H9 (cell line): ENCODE measurements around the gene NKX6-2. TPM values are rescaled to one million over a fixed set of nuclear protein-coding genes. Genes with fewer than 3 reads are reported as not detected.

Experiments
- DNase-seq: peaks from one replicate; pipeline ENCODE4 v3.0.0-alpha.2; 2017
- H2AFZ ChIP-seq: one replicate; pipeline ENCODE4 v1.6.1; 2013; ENCODE audit warnings: mild to moderate bottlenecking, low read length, control low read depth, moderate library complexity
- H2AK5ac ChIP-seq: 2 replicates; pipeline ENCODE4 v1.6.1; 2013; ENCODE audit warnings: low read length, control low read depth, mixed read lengths; ENCODE audit not compliant: insufficient read length
- H2BK120ac ChIP-seq: one replicate; pipeline ENCODE4 v1.6.1; 2013; ENCODE audit warnings: low read depth, mild to moderate bottlenecking, low read length, control low read depth, inconsistent platforms; ENCODE audit not compliant: poor library complexity, severe bottlenecking
- H2BK12ac ChIP-seq: 2 replicates; pipeline ENCODE4 v1.6.1; 2013; ENCODE audit warnings: low read length, control low read depth, mixed read lengths, low read depth; ENCODE audit not compliant: insufficient read length
- H2BK15ac ChIP-seq: 2 replicates; pipeline ENCODE4 v1.6.1; 2013; ENCODE audit warnings: low read depth, low read length, control low read depth
- H2BK20ac ChIP-seq: one replicate; pipeline ENCODE4 v1.6.1; 2013; ENCODE audit warnings: low read depth, mild to moderate bottlenecking, low read length, control low read depth, inconsistent platforms; ENCODE audit not compliant: poor library complexity, severe bottlenecking
- H2BK5ac ChIP-seq: 2 replicates; pipeline ENCODE4 v1.6.1; 2013; ENCODE audit warnings: low read length, control low read depth, mixed read lengths; ENCODE audit not compliant: insufficient read length
- H3K14ac ChIP-seq: 2 replicates; pipeline ENCODE4 v1.6.1; 2013; ENCODE audit warnings: low read length, control low read depth; ENCODE audit not compliant: insufficient read depth
- H3K18ac ChIP-seq: 2 replicates; pipeline ENCODE4 v1.6.1; 2013; ENCODE audit warnings: low read depth, mild to moderate bottlenecking, mixed read lengths, low read length, control low read depth; ENCODE audit not compliant: insufficient read length
- H3K23ac ChIP-seq: 2 replicates; pipeline ENCODE4 v1.6.1; 2013; ENCODE audit warnings: low read length, control low read depth, mixed read lengths, low read depth; ENCODE audit not compliant: insufficient read length
- H3K23me2 ChIP-seq: 2 replicates; pipeline ENCODE4 v1.6.1; 2013; ENCODE audit warnings: low read depth, mild to moderate bottlenecking, mixed read lengths, low read length, control low read depth; ENCODE audit not compliant: insufficient read length, poor library complexity, severe bottlenecking
- H3K27ac ChIP-seq: 2 replicates; pipeline ENCODE4 v1.5.1; 2013; ENCODE audit warnings: low read length, control low read depth, mixed read lengths, low read depth; ENCODE audit not compliant: insufficient read length
- H3K27me3 ChIP-seq: 2 replicates; pipeline ENCODE4 v1.6.1; 2013; ENCODE audit warnings: low read length, control low read depth, inconsistent platforms; ENCODE audit not compliant: insufficient read depth
- H3K4ac ChIP-seq: 2 replicates; pipeline ENCODE4 v1.6.1; 2013; ENCODE audit warnings: low read depth, mild to moderate bottlenecking, control low read depth, inconsistent platforms, low read length, moderate library complexity
- H3K4me1 ChIP-seq: 2 replicates; pipeline ENCODE4 v1.6.1; 2013; ENCODE audit warnings: low read length, control low read depth, inconsistent platforms; ENCODE audit not compliant: insufficient read depth
- H3K4me2 ChIP-seq: 2 replicates; pipeline ENCODE4 v1.6.1; 2013; ENCODE audit warnings: low read length, control low read depth, mixed read lengths; ENCODE audit not compliant: insufficient read length, insufficient read depth
- H3K56ac ChIP-seq: 2 replicates; pipeline ENCODE4 v1.6.1; 2013; ENCODE audit warnings: low read depth, mild to moderate bottlenecking, mixed read lengths, low read length, control low read depth; ENCODE audit not compliant: insufficient read length
- H3K79me1 ChIP-seq: 2 replicates; pipeline ENCODE4 v1.6.1; 2013; ENCODE audit warnings: low read depth, mild to moderate bottlenecking, moderate library complexity, low read length, control low read depth, inconsistent platforms; ENCODE audit not compliant: insufficient read depth, poor library complexity, severe bottlenecking
- H3K79me2 ChIP-seq: 2 replicates; pipeline ENCODE4 v1.6.1; 2013; ENCODE audit warnings: low read length, control low read depth, inconsistent platforms; ENCODE audit not compliant: insufficient read depth
- H3K9ac ChIP-seq: 2 replicates; pipeline ENCODE4 v1.6.1; 2013; ENCODE audit warnings: low read length, control low read depth, mixed read lengths; ENCODE audit not compliant: insufficient read length; ENCODE audit errors: extremely low read depth
- H3K9me3 ChIP-seq: one replicate; pipeline ENCODE4 v1.6.1; 2013; ENCODE audit warnings: low read depth, low read length, inconsistent platforms; ENCODE audit not compliant: control insufficient read depth
- H3T11ph ChIP-seq: one replicate; pipeline ENCODE4 v1.6.1; 2013; ENCODE audit warnings: mild to moderate bottlenecking, low read length, control low read depth, inconsistent platforms
- H4K20me1 ChIP-seq: one replicate; pipeline ENCODE4 v1.6.1; 2013; ENCODE audit not compliant: control insufficient read depth, insufficient read length, insufficient read depth
- H4K5ac ChIP-seq: 2 replicates; pipeline ENCODE4 v1.6.1; 2013; ENCODE audit warnings: low read depth, mild to moderate bottlenecking, mixed read lengths, low read length, control low read depth; ENCODE audit not compliant: insufficient read length
- H4K8ac ChIP-seq: replicated peaks from 2 replicates; pipeline ENCODE4 v1.6.1; 2013; ENCODE audit warnings: low read length, control low read depth, mixed read lengths, low read depth; ENCODE audit not compliant: insufficient read length
- H4K91ac ChIP-seq: 2 replicates; pipeline ENCODE4 v1.6.1; 2013; ENCODE audit warnings: low read depth, mild to moderate bottlenecking, moderate library complexity, mixed read lengths, low read length, control low read depth; ENCODE audit not compliant: insufficient read length
- H3K27ac Mint-ChIP-seq, 3 experiments: 2 replicates in 2 of 3; 3 replicates in 1 of 3; pipeline ENCODE4 v1.8.0; 2020 to 2021; ENCODE audit warnings: mixed read lengths in 3 of 3, mild to moderate bottlenecking in 1 of 3, moderate library complexity in 1 of 3
- H3K27me3 Mint-ChIP-seq: 2 replicates; pipeline ENCODE4 v1.8.0; 2021; ENCODE audit warnings: low read depth, mild to moderate bottlenecking, moderate library complexity, mixed read lengths
- H3K36me3 Mint-ChIP-seq, 3 experiments: 2 replicates in 2 of 3; 3 replicates in 1 of 3; pipeline ENCODE4 v1.8.0; 2020 to 2021; ENCODE audit warnings: low read depth in 3 of 3, mixed read lengths in 3 of 3; ENCODE audit not compliant: insufficient read depth in 1 of 3
- H3K4me1 Mint-ChIP-seq, 2 experiments: 2 replicates each; pipeline ENCODE4 v1.8.0; 2020; ENCODE audit warnings: mixed read lengths in 2 of 2
- H3K4me3 Mint-ChIP-seq, 2 experiments: 2 replicates in 1 of 2; 3 replicates in 1 of 2; pipeline ENCODE4 v1.8.0; 2020 to 2021; ENCODE audit warnings: mild to moderate bottlenecking in 2 of 2, mixed read lengths in 2 of 2, moderate library complexity in 1 of 2
- H3K9me3 Mint-ChIP-seq, 2 experiments: 2 replicates in 1 of 2; 3 replicates in 1 of 2; pipeline ENCODE4 v1.8.0; 2020; ENCODE audit warnings: mild to moderate bottlenecking in 2 of 2, mixed read lengths in 2 of 2, moderate library complexity in 1 of 2
- WGBS: extraction: QIAGEN DNeasy Blood & Tissue Kit; methylation state at CpG from one replicate; pipeline ENCODE4 v1.1.7; 2013; ENCODE audit warnings: missing lambda C conversion rate, low lambda C conversion rate, mixed read lengths; ENCODE audit not compliant: insufficient read length; ENCODE audit errors: extremely low coverage; 5-methylcytosine and 5-hydroxymethylcytosine counted together
- total RNA-seq: library from RNA; stranded (reverse); gene quantifications from 2 replicates; pipeline ENCODE4 v1.2.1, GENCODE V29; 2021
- TF ChIP-seq, protein P1 (sequence below): fragments of 200-600 bp; sonication (generic); conservative IDR thresholded peaks from 3 replicates; pipeline ENCODE4 v1.8.0; 2021; ENCODE audit warnings: antibody characterized with exemption, mild to moderate bottlenecking

The NKX6-2 gene
- total RNA-seq, 1 experiment from 2014 or later = 0.13 TPM

GRCh38 chr10:132829403-132829802 is 43.5 kb upstream of the NKX6-2 start:
- no peak overlapping the region for H3K9ac ChIP-seq
- H3K79me2 ChIP-seq = no peaks in the 10 kb centered on the region
- H2BK12ac ChIP-seq = no peak overlapping the region
- Mint-ChIP-seq H3K27me3 (peaks cover 16% of the 10 kb centered on the region), H3K27ac (no peak overlapping the region), H3K9me3 (peaks cover 16 to 31% of the 10 kb centered on the region in 2 experiments), H3K36me3 (peaks cover 0 to 6% (median 3%) of the 10 kb centered on the region in 3 experiments; a peak in 6 of 7 replicates), H3K4me1 (no peaks in the 10 kb centered on the region), H3K4me3 (no peak overlapping the region)
- no peak overlapping the region for H2BK15ac ChIP-seq
- H3T11ph ChIP-seq = no peak overlapping the region
- H2AK5ac ChIP-seq = no peak overlapping the region
- no peak overlapping the region for H4K5ac ChIP-seq
- H4K91ac ChIP-seq = no peak overlapping the region
- H3K27me3 ChIP-seq = no peaks in the 10 kb centered on the region
- H3K14ac ChIP-seq = no peak overlapping the region
- no peak overlapping the region for H2BK120ac ChIP-seq
- H2BK5ac ChIP-seq = no peak overlapping the region
- no peak overlapping the region for H3K23ac ChIP-seq
- no peaks in the 10 kb centered on the region for H3K4me1 ChIP-seq
- H3K56ac ChIP-seq = no peak overlapping the region
- peaks cover 8% of the 10 kb centered on the region for H3K9me3 ChIP-seq
- H2AFZ ChIP-seq = no peak overlapping the region
- H3K23me2 ChIP-seq = no peaks in the 10 kb centered on the region
- no peak overlapping the region for H2BK20ac ChIP-seq
- TF ChIP-seq, protein P1, sequence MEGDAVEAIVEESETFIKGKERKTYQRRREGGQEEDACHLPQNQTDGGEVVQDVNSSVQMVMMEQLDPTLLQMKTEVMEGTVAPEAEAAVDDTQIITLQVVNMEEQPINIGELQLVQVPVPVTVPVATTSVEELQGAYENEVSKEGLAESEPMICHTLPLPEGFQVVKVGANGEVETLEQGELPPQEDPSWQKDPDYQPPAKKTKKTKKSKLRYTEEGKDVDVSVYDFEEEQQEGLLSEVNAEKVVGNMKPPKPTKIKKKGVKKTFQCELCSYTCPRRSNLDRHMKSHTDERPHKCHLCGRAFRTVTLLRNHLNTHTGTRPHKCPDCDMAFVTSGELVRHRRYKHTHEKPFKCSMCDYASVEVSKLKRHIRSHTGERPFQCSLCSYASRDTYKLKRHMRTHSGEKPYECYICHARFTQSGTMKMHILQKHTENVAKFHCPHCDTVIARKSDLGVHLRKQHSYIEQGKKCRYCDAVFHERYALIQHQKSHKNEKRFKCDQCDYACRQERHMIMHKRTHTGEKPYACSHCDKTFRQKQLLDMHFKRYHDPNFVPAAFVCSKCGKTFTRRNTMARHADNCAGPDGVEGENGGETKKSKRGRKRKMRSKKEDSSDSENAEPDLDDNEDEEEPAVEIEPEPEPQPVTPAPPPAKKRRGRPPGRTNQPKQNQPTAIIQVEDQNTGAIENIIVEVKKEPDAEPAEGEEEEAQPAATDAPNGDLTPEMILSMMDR = no peak
- no peak overlapping the region for H4K8ac ChIP-seq
- H3K79me1 ChIP-seq = no peaks in the 10 kb centered on the region
- no peaks in the 10 kb centered on the region for H4K20me1 ChIP-seq
- WGBS = no CpG with 5 or more reads among the region's 8 CpGs
- H3K27ac ChIP-seq = no peak overlapping the region
- no peak for DNase-seq
- no peak overlapping the region for H3K4ac ChIP-seq
- H3K18ac ChIP-seq = no peak overlapping the region
- no peak overlapping the region for H3K4me2 ChIP-seq
